H1 (cell line): Measurements from ENCODE around the gene RIT2. TPM values are rescaled to one million over a fixed set of nuclear protein-coding genes. Genes with fewer than 3 reads are reported as not detected.

Experiments
- CTCF ChIA-PET: fragments of 300-600 bp; sonication (Branson Sonifier 250); formaldehyde crosslinking; loops from one replicate; lab custom pipeline; 2021; ENCODE audit not compliant: partially characterized antibody; lab: Charles Lee
- POLR2A ChIA-PET: fragments of 300-600 bp; sonication (Branson Sonifier 250); formaldehyde crosslinking; loops from one replicate; lab custom pipeline; 2021; ENCODE audit warnings: inconsistent platforms; ENCODE audit not compliant: partially characterized antibody; lab: Charles Lee
- DNase-seq, 2 experiments: peaks; one replicate each; pipeline versions ENCODE4 v3.0.0 to v3.0.0-alpha.2; 2010 to 2022; ENCODE audit warnings: low spot score in 2 of 2, low read depth in 1 of 2, mixed read lengths in 1 of 2
- FAIRE-seq: peaks from 2 replicates; lab custom pipeline; 2011; peaks lifted over from hg19 to GRCh38; lab: Jason Lieb, UNC
- H2AFZ ChIP-seq: 2 replicates; pipeline ENCODE4 v1.8.1; 2012; ENCODE audit warnings: low read length, inconsistent platforms
- H2AK5ac ChIP-seq: 2 replicates; pipeline ENCODE4 v1.6.1; 2013; ENCODE audit warnings: low read depth, low read length
- H2BK120ac ChIP-seq: replicated peaks from 2 replicates; pipeline ENCODE3; 2013; ENCODE audit warnings: low read depth, low read length, inconsistent platforms
- H2BK12ac ChIP-seq: 2 replicates; pipeline ENCODE4 v1.6.1; 2013; ENCODE audit warnings: low read depth, low read length
- H2BK15ac ChIP-seq: 2 replicates; pipeline ENCODE4 v1.6.1; 2013; ENCODE audit warnings: low read length
- H2BK20ac ChIP-seq: 2 replicates; pipeline ENCODE4 v1.6.1; 2013; ENCODE audit warnings: low read length
- H2BK5ac ChIP-seq: 2 replicates; pipeline ENCODE4 v1.6.1; 2013; ENCODE audit warnings: low read depth, low read length
- H3K14ac ChIP-seq: 2 replicates; pipeline ENCODE4 v1.6.1; 2013; ENCODE audit warnings: inconsistent platforms; ENCODE audit not compliant: insufficient read length
- H3K18ac ChIP-seq: 2 replicates; pipeline ENCODE4 v1.6.1; 2013; ENCODE audit warnings: low read length; ENCODE audit errors: extremely low read depth
- H3K23ac ChIP-seq: 2 replicates; pipeline ENCODE4 v1.6.1; 2013; ENCODE audit warnings: inconsistent platforms; ENCODE audit not compliant: insufficient read length
- H3K23me2 ChIP-seq: 2 replicates; pipeline ENCODE4 v1.6.1; 2013; ENCODE audit warnings: low read depth, low read length
- H3K27ac ChIP-seq: 2 replicates; pipeline ENCODE4 v1.6.1; 2011; ENCODE audit warnings: low read depth, low read length, inconsistent platforms
- H3K27me3 ChIP-seq, 4 experiments: replicated peaks in 1 of 4; 1 replicate in 1 of 4; 2 replicates in 3 of 4; pipeline versions ENCODE4 v1.6.1 to v1.8.1; 2011 to 2013; ENCODE audit warnings: low read length in 3 of 4, mild to moderate bottlenecking in 3 of 4, inconsistent platforms in 2 of 4, mixed read lengths in 2 of 4, moderate library complexity in 1 of 4; ENCODE audit not compliant: control insufficient read depth in 3 of 4, insufficient read depth in 3 of 4; ENCODE audit errors: extremely low read depth in 1 of 4
- H3K36me3 ChIP-seq, 4 experiments: 2 replicates each; pipeline versions ENCODE4 v1.6.1 to v1.8.1; 2011 to 2013; ENCODE audit warnings: mild to moderate bottlenecking in 4 of 4, low read length in 3 of 4, moderate library complexity in 2 of 4, control low read depth in 1 of 4, inconsistent platforms in 1 of 4; ENCODE audit not compliant: insufficient read depth in 4 of 4, control insufficient read depth in 2 of 4
- H3K4ac ChIP-seq: replicated peaks from 2 replicates; pipeline ENCODE3; 2013; ENCODE audit warnings: low read length, low read depth, mixed read lengths, inconsistent platforms; ENCODE audit not compliant: insufficient read length
- H3K4me1 ChIP-seq, 4 experiments: replicated peaks in 1 of 4; 1 replicate in 1 of 4; 2 replicates in 3 of 4; pipeline versions ENCODE4 v1.6.1 to v1.8.1; 2011 to 2013; ENCODE audit warnings: low read length in 3 of 4, inconsistent platforms in 2 of 4, mixed read lengths in 1 of 4; ENCODE audit not compliant: insufficient read depth in 4 of 4, control insufficient read depth in 3 of 4
- H3K4me2 ChIP-seq, 2 experiments: 2 replicates each; pipeline versions ENCODE4 v1.6.1 to v1.8.1; 2011 to 2013; ENCODE audit warnings: low read depth in 2 of 2, low read length in 2 of 2, control low read depth in 1 of 2, inconsistent platforms in 1 of 2, mild to moderate bottlenecking in 1 of 2; ENCODE audit not compliant: insufficient read depth in 1 of 2
- H3K4me3 ChIP-seq, 4 experiments: fragments of 200-600, 300-600 bp in 1 of 4; sonication (generic), shearing (Covaris generic), sonication (Bioruptor Twin) in 1 of 4; 2 replicates each; pipeline versions ENCODE4 v1.5.1 to v1.8.1; 2011 to 2016; ENCODE audit warnings: low read length in 4 of 4, low read depth in 3 of 4, control low read depth in 2 of 4, inconsistent platforms in 2 of 4, mild to moderate bottlenecking in 2 of 4, mixed read lengths in 1 of 4, moderate library complexity in 1 of 4; ENCODE audit not compliant: insufficient read depth in 2 of 4; ENCODE audit errors: extremely low read depth in 1 of 4
- H3K56ac ChIP-seq: replicated peaks from 2 replicates; pipeline ENCODE3; 2013; ENCODE audit warnings: low read depth, mild to moderate bottlenecking, mixed read lengths, low read length, inconsistent platforms; ENCODE audit not compliant: insufficient read length
- H3K79me1 ChIP-seq: 2 replicates; pipeline ENCODE4 v1.6.1; 2013; ENCODE audit warnings: low read depth, low read length, control low read depth
- H3K79me2 ChIP-seq, 2 experiments: 2 replicates each; pipeline versions ENCODE4 v1.6.1 to v1.8.1; 2012 to 2013; ENCODE audit warnings: low read length in 2 of 2, mild to moderate bottlenecking in 2 of 2, inconsistent platforms in 1 of 2; ENCODE audit not compliant: insufficient read depth in 2 of 2, control insufficient read depth in 1 of 2
- H3K9ac ChIP-seq, 4 experiments: replicated peaks in 1 of 4; 1 replicate in 1 of 4; 2 replicates in 3 of 4; pipeline versions ENCODE4 v1.6.1 to v1.8.1; 2011 to 2013; ENCODE audit warnings: low read depth in 3 of 4, low read length in 3 of 4, control low read depth in 2 of 4, mild to moderate bottlenecking in 2 of 4, moderate library complexity in 2 of 4, inconsistent platforms in 1 of 4; ENCODE audit errors: extremely low read depth in 1 of 4
- H3K9me3 ChIP-seq, 2 experiments: 2 replicates each; pipeline versions ENCODE4 v1.6.1 to v1.8.1; 2012 to 2013; ENCODE audit warnings: mild to moderate bottlenecking in 2 of 2, moderate library complexity in 2 of 2, control low read depth in 1 of 2, inconsistent platforms in 1 of 2, low read depth in 1 of 2, low read length in 1 of 2, mixed read lengths in 1 of 2; ENCODE audit not compliant: insufficient read depth in 2 of 2
- H4K20me1 ChIP-seq, 2 experiments: replicated peaks in 1 of 2; 2 replicates each; pipeline versions ENCODE3 to v1.8.1; 2011 to 2013; ENCODE audit warnings: inconsistent platforms in 2 of 2, low read length in 2 of 2, mild to moderate bottlenecking in 1 of 2; ENCODE audit not compliant: insufficient read depth in 2 of 2, control insufficient read depth in 1 of 2
- H4K5ac ChIP-seq: 2 replicates; pipeline ENCODE4 v1.6.1; 2013; ENCODE audit warnings: low read length, low read depth, mixed read lengths, inconsistent platforms; ENCODE audit not compliant: insufficient read length
- H4K8ac ChIP-seq: 2 replicates; pipeline ENCODE4 v1.8.0; 2013; ENCODE audit warnings: mild to moderate bottlenecking, moderate library complexity, low read length, inconsistent platforms; ENCODE audit not compliant: insufficient read depth; ENCODE audit errors: extremely low read depth
- H4K91ac ChIP-seq: replicated peaks from 2 replicates; pipeline ENCODE3; 2013; ENCODE audit warnings: low read length, mixed read lengths, inconsistent platforms; ENCODE audit not compliant: insufficient read length
- ASH2L ChIP-seq: fragments of 200-600, 300-600 bp; sonication (generic); IDR thresholded peaks from one replicate; pipeline ENCODE4 v1.7.1; 2017; ENCODE audit warnings: low read length
- E2F6 ChIP-seq: IDR thresholded peaks from 2 replicates; pipeline ENCODE4 v1.6.1; 2012; ENCODE audit warnings: inconsistent platforms
- EZH2 ChIP-seq: fragments of 200-600 bp; sonication (generic); IDR thresholded peaks from 2 replicates; pipeline ENCODE4 v1.7.1; 2012; ENCODE audit warnings: low read depth, mild to moderate bottlenecking, moderate library complexity, low read length, inconsistent platforms; ENCODE audit not compliant: severe bottlenecking
- JUND ChIP-seq: IDR thresholded peaks from 2 replicates; pipeline ENCODE4 v1.6.1; 2011; ENCODE audit warnings: mild to moderate bottlenecking, improper control_type of control experiment, low read length
- RBBP5 ChIP-seq: IDR thresholded peaks from 2 replicates; pipeline ENCODE4 v1.7.1; 2012; ENCODE audit warnings: low read depth, mild to moderate bottlenecking, inconsistent platforms, low read length, moderate library complexity, borderline replicate concordance
- polyA plus RNA-seq, 7 experiments: library from polyadenylated mRNA; depleted of rRNA in 3 of 7; stranded (reverse) in 5 of 7; unstranded in 2 of 7; fragments of >200 nt in 5 of 7; fragments of 200-250 nt in 2 of 7; gene quantifications; 1 replicate in 5 of 7; 2 replicates in 1 of 7; 4 replicates in 1 of 7; pipeline versions ENCODE4 v1.2.1 to v1.2.3, GENCODE V29; 2011 to 2013; ENCODE audit warnings: missing spikeins in 2 of 7, mixed read lengths in 2 of 7
- total RNA-seq: library from RNA; stranded (reverse); fragmentation: NEBNext Ultra II Directional; extraction: Animal tissue kit (Norgen Biotek cat#: 25700); gene quantifications from 2 replicates; pipeline ENCODE4 v1.2.1, GENCODE V29; 2021

The RIT2 gene
- total and polyA plus RNA-seq, 2 of the 8 experiments (the other 6 are each of a cell fraction or from before 2014, with no cell fraction given): 0.67 to 3.2 TPM

GRCh38 chr18:43029414-43029813, 86.1 kb downstream of the RIT2 start:
- Histone ChIP-seq H2BK15ac (no peak overlapping the region), H3K4me2 (no peak overlapping the region), H4K5ac (no peak overlapping the region), H3K4me3 (no peak overlapping the region), H3K18ac (no peak overlapping the region), H4K91ac (no peak overlapping the region), H3K23ac (no peak overlapping the region), H4K8ac (no peak overlapping the region), H3K4me1 (peaks cover 0 to 8% (median 0%) of the 10 kb centered on the region in 4 experiments; a peak in 1 of 7 replicates), H3K23me2 (no peaks in the 10 kb centered on the region), H2AFZ (no peak overlapping the region), H2BK12ac (no peak overlapping the region), H3K79me2 (no peaks in the 10 kb centered on the region), H2BK20ac (no peak overlapping the region), H2BK5ac (no peak overlapping the region), H3K27ac (no peak overlapping the region), H3K79me1 (no peaks in the 10 kb centered on the region), H3K4ac (no peak overlapping the region), H4K20me1 (no peaks in the 10 kb centered on the region), H3K36me3 (no peaks in the 10 kb centered on the region), H3K14ac (no peak overlapping the region), H3K9me3 (no peaks in the 10 kb centered on the region), H3K27me3 (no peaks in the 10 kb centered on the region), H2BK120ac (no peak overlapping the region), H2AK5ac (no peak overlapping the region), H3K56ac (no peak overlapping the region), H3K9ac (no peak overlapping the region)
- CTCF ChIA-PET: no interaction called here
- DNase-seq (no peak), FAIRE-seq (no peak)
- POLR2A ChIA-PET: no interaction called here
- TF ChIP-seq JUND (no peak), RBBP5 (no peak), EZH2 (no peak), ASH2L (no peak), E2F6 (no peak)
